NCI-H2196 (cell line): Measurements from ENCODE around the gene TEKT1.
"Not testable (repeated sequence)": the region's sequence is repeated elsewhere in the genome, so short reads cannot be mapped to it uniquely, and the experiment has no call there.

Experiments used
- DNase-seq: peaks from one replicate; lab custom pipeline; 2025; ENCODE audit not compliant: unreplicated experiment; lab: John Stamatoyannopoulos, UW

TEKT1 gene

GRCh38 chr17:6816368-6816767 is 15.2 kb downstream of the TEKT1 start:
- DNase-seq: not testable (repeated sequence)

GRCh38 chr17:6815775-6816174 is 15.8 kb downstream of the TEKT1 start:
- DNase-seq: no peak

GRCh38 chr17:6812295-6812694 is 19.2 kb downstream of the TEKT1 start:
- DNase-seq: no peak

GRCh38 chr17:6811510-6811909 is 20.0 kb downstream of the TEKT1 start:
- no peak for DNase-seq

- no peak for DNase-seq
Observed at GRCh38 chr17:6800422-6801027, 31.0 kb downstream of the TEKT1 start.

- DNase-seq: no peak
Observed at GRCh38 chr17:6799738-6800137, 31.8 kb downstream of the TEKT1 start.

GRCh38 chr17:6797718-6798351 is 33.7 kb downstream of the TEKT1 start:
- no peak for DNase-seq

GRCh38 chr17:6796887-6797490 is 34.5 kb downstream of the TEKT1 start:
- no peak for DNase-seq

GRCh38 chr17:6796017-6796886 is 35.3 kb downstream of the TEKT1 start:
- DNase-seq: no peak

- no peak for DNase-seq
Observed at GRCh38 chr17:6793748-6794493, 37.6 kb downstream of the TEKT1 start.

GRCh38 chr17:6789146-6789545 is 42.4 kb downstream of the TEKT1 start:
- no peak for DNase-seq

GRCh38 chr17:6787081-6787693 is 44.3 kb downstream of the TEKT1 start:
- DNase-seq: no peak

GRCh38 chr17:6786618-6787017 is 44.9 kb downstream of the TEKT1 start:
- DNase-seq: no peak

- DNase-seq: no peak
Observed at GRCh38 chr17:6782244-6782643, 49.3 kb downstream of the TEKT1 start.

- DNase-seq: no peak
Observed at GRCh38 chr17:6780886-6781285, 50.6 kb downstream of the TEKT1 start.

- no peak for DNase-seq
Observed at GRCh38 chr17:6780001-6780400, 51.5 kb downstream of the TEKT1 start.

- no peak for DNase-seq
Observed at GRCh38 chr17:6779411-6779810, 52.1 kb downstream of the TEKT1 start.

- no peak for DNase-seq
Observed at GRCh38 chr17:6775871-6776405, 55.6 kb downstream of the TEKT1 start, which contains the start of gene FBXO39. Gene FBXO39, plus strand, starts transcription at chr17:6776215. Its CDS starts 3,654 bp downstream, at chr17:6779869.

GRCh38 chr17:6774906-6775305 is 56.6 kb downstream of the TEKT1 start:
- DNase-seq: not testable (repeated sequence)

- no peak for DNase-seq
Observed at GRCh38 chr17:6772016-6772415, 59.5 kb downstream of the TEKT1 start.
